ENCODE results near the gene TMEM52B. TPM values are rescaled to one million over a fixed set of nuclear protein-coding genes. Genes with fewer than 3 reads are reported as not detected.
"Not testable (repeated sequence)": the region's sequence is repeated elsewhere in the genome, so short reads cannot be mapped to it uniquely, and the experiment has no call there.

TMEM52B gene
- polyA plus RNA-seq, 1 donor = 0.09 TPM

DNA sequence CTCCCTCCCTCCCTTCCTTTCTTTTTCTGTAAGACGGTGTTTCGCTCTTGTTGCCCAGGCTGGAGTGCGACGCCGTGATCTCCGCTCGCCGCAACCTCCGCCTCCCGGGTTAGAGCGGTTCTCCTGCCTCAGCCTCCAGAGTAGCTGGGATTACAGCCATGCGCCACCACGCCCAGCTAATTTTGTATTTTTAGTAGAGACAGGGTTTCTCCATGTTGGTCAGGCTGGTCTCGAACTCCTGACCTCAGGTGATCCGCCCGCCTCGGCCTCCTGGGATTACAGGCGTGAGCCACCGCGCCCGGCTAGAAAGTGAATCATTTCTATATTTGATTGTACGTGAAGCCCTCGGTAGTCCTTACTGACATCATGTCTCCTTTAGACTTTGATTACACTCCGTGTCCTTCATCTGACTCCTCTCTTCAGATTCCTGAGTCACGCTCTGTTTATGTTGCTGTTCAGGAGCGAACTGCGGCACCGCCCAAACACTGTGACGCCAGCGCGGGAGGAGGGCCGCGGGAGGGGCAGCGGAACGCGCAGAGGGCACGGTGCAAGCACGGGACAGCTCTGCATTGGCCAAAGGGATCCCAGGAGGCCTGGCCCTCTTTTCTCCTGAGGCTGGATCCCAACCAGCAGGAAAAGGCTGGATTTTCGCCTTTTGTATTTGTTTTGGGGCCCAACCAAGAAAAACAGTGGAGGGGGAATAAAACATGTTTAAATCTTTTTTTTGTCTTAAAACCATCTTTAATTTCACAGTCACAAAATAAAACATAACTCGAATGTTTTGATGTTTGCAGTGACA, 33.3 kb downstream of the TMEM52B start:
- DNase-seq (ENCODE audit: low read depth) = peak; percentile 83

- no peak for DNase-seq (ENCODE audit: low read depth)
Measured at GRCh38 chr12:10212739-10213131, 33.9 kb downstream of the TMEM52B start, which contains the start of gene GABARAPL1. GABARAPL1 (plus strand) TSS chr12:10212877; CDS start chr12:10213130, 253 bp downstream.

DNA sequence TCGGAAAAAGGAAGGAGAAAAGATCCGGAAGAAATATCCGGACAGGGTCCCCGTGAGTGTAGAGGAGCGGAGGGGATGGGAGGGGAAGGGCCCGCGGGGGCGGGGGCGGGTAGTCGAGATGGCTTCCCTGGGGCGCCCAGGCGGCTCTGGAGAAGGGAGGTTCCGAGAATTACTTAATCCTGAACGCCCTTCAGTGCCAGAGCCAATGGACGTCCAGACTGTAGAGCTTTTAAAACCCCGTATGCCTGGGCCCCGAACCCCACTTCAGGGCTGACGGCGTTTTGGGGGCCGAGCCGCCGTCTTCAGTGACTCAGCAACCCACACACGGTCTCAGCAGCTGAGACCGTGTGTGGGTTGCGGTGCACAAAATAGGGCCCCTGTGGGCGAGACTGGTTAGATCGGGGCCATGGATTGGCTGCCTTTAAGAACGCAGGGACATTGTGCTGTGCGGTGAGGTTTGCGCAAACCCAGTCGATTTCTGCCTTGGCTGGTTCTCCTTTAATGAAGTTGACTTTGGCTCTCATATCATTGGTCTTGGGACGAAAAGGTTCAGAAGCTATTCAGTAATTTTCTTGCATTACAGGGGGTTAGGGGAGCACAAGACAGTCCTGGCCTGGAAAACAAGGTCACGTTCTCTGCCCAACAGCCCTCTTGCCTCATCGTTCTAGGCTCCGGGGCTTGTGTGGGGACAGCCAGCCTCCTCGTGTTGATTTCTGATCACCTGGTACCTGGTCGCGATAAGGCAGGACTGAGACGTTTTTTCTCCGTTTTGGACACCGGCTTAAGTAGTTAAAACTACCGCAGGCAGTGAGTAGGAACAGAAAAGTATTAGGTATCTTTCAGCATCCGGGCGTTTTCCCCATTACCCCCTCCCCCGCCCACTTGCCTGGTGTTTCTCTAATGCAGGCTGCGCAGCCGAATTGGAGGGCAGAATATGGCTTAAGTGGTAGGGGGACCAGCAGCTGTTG, 34.6 kb downstream of the TMEM52B start:
- DNase-seq (ENCODE audit: low read depth) = peak; percentile 35

DNA sequence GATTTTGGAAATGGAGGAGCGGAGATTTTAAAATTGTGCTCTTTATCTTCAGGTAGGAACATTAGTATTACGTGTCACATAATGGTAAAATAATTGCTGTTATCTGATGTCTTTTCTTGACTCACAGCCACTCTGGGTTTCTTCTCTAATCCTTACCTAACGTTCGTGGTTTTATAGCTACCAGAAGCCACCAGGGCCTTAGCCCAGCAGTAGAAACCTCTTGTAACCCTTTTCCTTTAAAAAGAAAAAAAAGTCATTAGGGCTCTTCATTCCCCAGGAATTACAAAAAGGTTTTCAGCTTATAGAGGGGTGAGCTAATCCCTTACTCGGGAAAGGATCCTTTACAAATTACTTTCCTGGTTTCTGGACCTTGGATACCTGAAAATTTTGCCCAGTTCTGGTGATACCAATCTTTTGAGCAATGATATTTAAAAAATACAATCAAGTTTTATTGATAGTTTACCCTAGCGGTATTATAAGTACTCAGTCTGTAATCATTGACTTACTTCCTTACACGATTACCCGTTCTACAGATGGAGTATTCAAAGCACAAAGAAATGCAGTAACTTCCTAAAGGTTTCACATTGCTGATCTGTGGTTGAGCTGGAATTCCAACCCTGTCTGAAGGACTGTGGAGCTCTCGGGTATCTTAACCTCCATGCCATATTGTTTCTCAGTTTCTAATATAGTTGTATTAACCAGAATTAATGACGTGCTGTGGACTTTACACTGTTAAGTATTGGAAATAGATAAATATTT, 35.5 kb downstream of the TMEM52B start:
- no peak for DNase-seq (ENCODE audit: low read depth)

GRCh38 chr12:10214895-10215267, 36.0 kb downstream of the TMEM52B start:
- DNase-seq (ENCODE audit: low read depth) = no peak

DNA sequence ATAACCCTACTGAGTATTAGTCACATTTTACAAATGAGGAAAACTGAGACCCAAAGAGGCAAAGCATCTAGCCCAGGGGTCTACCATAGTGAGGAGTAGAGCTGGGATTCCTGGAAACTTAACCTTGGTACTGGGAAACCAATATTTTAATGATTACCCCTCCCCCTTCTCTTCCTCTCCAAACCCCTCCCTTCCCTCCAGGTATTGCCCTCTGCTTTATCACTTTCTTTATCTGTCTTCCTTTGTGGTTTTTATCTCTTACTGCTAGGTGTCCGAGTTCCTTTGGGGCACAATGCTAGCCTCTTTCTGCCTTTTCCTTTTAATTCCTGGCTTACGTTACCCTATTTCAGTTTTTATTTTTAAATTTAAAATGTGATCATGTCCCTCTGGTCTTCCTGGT, 36.6 kb downstream of the TMEM52B start:
- no peak for DNase-seq (ENCODE audit: low read depth)

- not testable (repeated sequence) for DNase-seq (ENCODE audit: low read depth)
Measured at GRCh38 chr12:10215946-10216345, 37.1 kb downstream of the TMEM52B start.

- no peak for DNase-seq (ENCODE audit: low read depth)
Measured at GRCh38 chr12:10218021-10218420, 39.2 kb downstream of the TMEM52B start.

- no peak for DNase-seq (ENCODE audit: low read depth)
Measured at GRCh38 chr12:10220398-10221077, 41.7 kb downstream of the TMEM52B start.

DNA sequence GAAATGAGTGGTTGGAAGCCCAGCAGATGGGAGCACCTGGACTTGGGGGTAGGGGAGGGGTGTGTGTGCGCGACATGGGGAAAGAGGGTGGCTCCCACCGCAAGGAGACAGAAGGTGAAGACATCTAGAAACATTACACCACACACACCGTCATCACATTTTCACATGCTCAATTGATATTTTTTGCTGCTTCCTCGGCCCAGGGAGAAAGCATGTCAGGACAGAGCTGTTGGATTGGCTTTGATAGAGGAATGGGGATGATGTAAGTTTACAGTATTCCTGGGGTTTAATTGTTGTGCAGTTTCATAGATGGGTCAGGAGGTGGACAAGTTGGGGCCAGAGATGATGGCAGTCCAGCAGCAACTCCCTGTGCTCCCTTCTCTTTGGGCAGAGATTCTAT, 43.0 kb downstream of the TMEM52B start:
- DNase-seq (ENCODE audit: low read depth) = no peak

- no peak for DNase-seq (ENCODE audit: low read depth)
Measured at GRCh38 chr12:10223208-10223607, 44.4 kb downstream of the TMEM52B start.

- DNase-seq (ENCODE audit: low read depth) = not testable (repeated sequence)
Measured at GRCh38 chr12:10225426-10225825, 46.6 kb downstream of the TMEM52B start.

GRCh38 chr12:10226086-10226485, 47.3 kb downstream of the TMEM52B start:
- no peak for DNase-seq (ENCODE audit: low read depth)

- DNase-seq (ENCODE audit: low read depth) = no peak
Measured at GRCh38 chr12:10226731-10227130, 47.9 kb downstream of the TMEM52B start.

DNA sequence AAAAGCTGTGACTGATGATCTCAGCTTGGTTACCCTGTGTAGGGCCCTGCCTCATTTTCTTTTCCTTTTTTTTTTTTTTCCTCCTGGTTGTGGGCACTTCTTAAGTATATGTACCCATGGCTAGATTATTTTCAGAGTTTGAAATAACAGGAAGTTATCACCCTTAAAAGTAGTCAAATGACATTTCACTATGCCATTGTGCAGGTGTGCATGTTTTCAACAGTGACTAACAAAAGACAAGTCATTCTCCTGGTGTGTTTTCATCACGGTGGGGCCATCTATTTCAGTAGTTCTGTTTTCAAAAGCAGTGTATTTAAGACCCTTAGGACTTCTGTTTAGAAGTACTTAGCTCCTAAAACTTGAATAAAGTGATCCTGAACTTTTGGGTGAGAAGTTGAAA, 48.8 kb downstream of the TMEM52B start:
- DNase-seq (ENCODE audit: low read depth) = no peak

DNA sequence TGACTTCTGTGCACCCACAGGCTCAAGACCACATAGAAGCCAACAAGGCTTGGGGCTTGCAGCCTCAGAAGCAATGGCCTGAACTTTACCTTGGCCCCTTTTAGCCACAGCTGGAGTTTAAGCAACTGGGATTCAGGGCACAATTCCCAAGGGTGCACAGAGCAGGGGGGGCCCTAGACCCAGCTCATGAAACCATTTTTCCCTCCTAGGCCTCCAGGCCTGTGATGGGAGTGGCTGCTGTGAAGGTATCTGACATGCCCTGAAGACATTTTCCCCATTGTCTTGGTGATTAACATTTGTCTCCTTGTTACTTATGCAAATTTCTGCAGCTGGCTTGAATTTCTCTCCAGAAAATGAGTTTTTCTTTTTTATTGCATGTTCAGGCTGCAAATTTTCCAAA, 55.7 kb downstream of the TMEM52B start:
- no peak for DNase-seq (ENCODE audit: low read depth)

- DNase-seq (ENCODE audit: low read depth) = no peak
Measured at GRCh38 chr12:10235761-10236631, 57.2 kb downstream of the TMEM52B start.

- no peak for DNase-seq (ENCODE audit: low read depth)
Measured at GRCh38 chr12:10236720-10237119, 57.9 kb downstream of the TMEM52B start.

DNA sequence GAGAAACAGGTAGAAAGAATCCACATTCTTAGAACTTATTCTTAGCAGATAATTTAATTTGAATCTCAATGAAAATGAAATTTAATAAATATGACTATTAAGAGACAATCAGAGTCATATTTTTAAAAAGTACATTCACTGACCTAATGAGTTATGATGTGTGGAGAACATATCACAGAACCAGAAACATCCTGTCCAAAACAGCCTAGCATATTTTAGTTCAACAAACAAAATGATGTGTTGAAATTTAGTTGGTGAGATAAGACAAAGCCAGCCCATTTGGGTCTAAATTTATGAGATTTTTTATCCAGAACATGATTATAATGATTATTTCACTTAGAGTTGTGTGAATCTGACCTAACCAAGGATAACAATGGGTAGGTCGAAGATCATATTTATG, 59.7 kb downstream of the TMEM52B start:
- DNase-seq (ENCODE audit: low read depth) = no peak

DNA sequence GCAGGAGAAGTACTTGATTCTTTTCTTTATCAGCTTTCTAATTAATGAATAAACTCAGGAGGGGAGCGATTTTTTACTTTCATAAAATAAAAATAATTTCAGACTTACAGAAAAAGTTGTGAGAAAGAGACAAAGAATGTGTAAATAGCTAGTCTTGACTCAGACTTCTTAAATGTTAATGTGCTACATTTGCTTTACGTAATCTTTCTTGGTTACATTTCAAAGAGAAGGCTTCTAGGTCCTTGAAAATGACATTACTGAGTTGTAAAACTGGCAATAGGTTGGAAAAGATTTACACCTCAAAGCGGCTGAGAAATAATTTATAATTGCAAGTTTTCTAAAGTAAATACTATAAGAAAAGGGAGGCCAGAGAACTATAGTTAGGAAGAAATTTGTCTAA, 62.5 kb downstream of the TMEM52B start:
- DNase-seq (ENCODE audit: low read depth) = no peak
